ENCODE results near the gene MED19.

The MED19 gene

GRCh38 chr11:57744357-57744756 is 32.3 kb upstream of the MED19 start:
- TF ChIP-seq, protein P1, sequence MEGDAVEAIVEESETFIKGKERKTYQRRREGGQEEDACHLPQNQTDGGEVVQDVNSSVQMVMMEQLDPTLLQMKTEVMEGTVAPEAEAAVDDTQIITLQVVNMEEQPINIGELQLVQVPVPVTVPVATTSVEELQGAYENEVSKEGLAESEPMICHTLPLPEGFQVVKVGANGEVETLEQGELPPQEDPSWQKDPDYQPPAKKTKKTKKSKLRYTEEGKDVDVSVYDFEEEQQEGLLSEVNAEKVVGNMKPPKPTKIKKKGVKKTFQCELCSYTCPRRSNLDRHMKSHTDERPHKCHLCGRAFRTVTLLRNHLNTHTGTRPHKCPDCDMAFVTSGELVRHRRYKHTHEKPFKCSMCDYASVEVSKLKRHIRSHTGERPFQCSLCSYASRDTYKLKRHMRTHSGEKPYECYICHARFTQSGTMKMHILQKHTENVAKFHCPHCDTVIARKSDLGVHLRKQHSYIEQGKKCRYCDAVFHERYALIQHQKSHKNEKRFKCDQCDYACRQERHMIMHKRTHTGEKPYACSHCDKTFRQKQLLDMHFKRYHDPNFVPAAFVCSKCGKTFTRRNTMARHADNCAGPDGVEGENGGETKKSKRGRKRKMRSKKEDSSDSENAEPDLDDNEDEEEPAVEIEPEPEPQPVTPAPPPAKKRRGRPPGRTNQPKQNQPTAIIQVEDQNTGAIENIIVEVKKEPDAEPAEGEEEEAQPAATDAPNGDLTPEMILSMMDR (conservative IDR thresholded peaks at IDR 0.05): no peak
- no peak overlapping the region for H3K27ac ChIP-seq

- H3K27ac ChIP-seq: peak overlapping the region; percentile 90
- TF ChIP-seq, protein P1 (conservative IDR thresholded peaks at IDR 0.05): no peak
These were observed 30.1 kb upstream of the MED19 start for GRCh38 chr11:57742087-57742452.

DNA sequence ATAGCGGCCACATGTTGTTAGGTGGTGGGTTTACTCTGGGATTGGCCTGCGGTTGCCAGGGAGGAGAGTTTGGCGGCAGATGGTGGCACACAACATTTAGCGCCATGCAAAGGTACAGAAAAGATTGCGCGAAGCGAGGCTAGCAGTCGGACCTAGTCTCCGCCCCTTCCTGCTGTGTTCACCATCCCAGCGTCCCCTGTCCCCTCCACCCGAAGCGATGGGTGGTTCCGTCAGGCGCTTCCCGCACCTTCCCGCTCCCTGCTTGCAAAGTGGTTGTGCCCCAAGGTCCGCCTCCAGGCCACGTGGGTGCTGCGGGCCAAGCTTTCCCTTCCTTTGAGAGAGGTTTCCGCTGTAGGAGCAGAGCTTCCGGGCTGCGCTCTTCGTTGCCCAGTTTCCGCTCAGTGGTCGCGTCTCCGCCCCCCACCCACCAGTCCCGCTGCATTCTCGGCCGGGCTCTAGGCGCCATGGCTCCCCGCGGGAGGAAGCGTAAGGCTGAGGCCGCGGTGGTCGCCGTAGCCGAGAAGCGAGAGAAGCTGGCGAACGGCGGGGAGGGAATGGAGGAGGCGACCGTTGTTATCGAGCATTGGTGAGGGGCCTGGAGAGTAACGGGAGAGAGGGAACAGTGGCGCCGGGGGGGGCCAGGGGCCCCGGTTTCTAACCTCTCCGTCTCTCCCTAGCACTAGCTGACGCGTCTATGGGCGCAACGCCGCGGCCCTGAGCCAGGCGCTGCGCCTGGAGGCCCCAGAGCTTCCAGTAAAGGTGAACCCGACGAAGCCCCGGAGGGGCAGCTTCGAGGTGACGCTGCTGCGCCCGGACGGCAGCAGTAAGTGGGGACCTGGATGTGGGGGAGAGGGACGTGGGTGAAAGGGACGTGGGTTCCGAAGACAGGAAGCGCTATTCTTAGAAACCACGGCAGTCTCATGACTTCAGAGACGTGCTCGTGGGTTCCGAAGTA is 29.4 kb upstream of the MED19 start, which contains the start of gene SELENOH:
SELENOH (plus strand) TSS at position 360 of the 955 bp plus-strand sequence; CDS start at position 465, 105 bp downstream.
- TF ChIP-seq, protein P1 (conservative IDR thresholded peaks at IDR 0.05): no peak
- H3K27ac ChIP-seq: peak within 1 kb of the TSS; percentile 90

DNA sequence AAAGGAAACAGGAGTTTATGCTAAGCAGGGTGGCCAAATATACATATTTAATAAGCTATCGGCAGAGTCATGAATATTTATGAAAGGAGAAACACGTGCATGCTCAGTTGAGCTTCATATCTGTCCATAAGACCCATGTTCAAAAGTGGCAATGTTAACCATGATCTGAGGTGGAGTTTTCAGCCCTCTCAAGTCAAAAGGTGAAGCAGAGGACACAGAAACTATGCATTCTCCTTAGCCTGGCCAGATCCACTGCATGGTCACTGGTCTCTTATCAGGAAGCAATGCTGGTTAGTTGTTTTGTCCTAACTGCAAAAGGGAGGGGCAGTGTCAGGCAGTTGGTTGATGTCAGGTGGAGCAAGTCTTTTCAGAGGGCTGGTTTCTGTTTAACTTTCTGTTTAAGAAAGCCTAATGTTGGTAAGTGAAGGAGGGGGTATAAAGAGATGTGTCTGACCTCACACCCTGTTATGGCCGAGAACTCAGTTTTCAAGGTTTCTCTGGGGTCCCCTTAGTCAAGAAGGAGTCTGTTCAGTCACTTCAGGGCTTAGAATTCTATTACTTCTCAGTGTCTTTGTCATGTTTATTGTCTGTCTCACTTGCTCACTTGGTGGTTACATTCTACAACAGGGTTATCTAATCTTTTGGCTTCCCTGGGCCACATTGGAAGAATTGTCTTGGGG is 23.7 kb upstream of the MED19 start:
- H3K27ac ChIP-seq: no peak overlapping the region
- TF ChIP-seq, protein P1 (conservative IDR thresholded peaks at IDR 0.05): no peak

GRCh38 chr11:57732661-57733060 is 20.6 kb upstream of the MED19 start:
- no peak overlapping the region for H3K27ac ChIP-seq
- TF ChIP-seq, protein P1 (conservative IDR thresholded peaks at IDR 0.05): no peak

GRCh38 chr11:57729479-57729878 is 17.5 kb upstream of the MED19 start:
- no peak overlapping the region for H3K27ac ChIP-seq
- TF ChIP-seq, protein P1 (conservative IDR thresholded peaks at IDR 0.05): no peak

- TF ChIP-seq, protein P1 (conservative IDR thresholded peaks at IDR 0.05): no peak
- H3K27ac ChIP-seq: no peak overlapping the region
These were observed 16.8 kb upstream of the MED19 start for GRCh38 chr11:57728829-57729228.
